Cardiac muscle cell (in vitro differentiated cells and primary cell): ENCODE measurements around the gene ZNF385C. TPM values are rescaled to one million over a fixed set of nuclear protein-coding genes. Genes with fewer than 3 reads are reported as not detected.

Source experiments
- DNase-seq, 2 donors: peaks; one replicate each; pipeline versions ENCODE4 v3.0.0 to v3.0.0-alpha.2; 2010 to 2017; ENCODE audit warnings: low read depth in 1 of 2, low spot score in 1 of 2
- H3K27ac ChIP-seq: fragments of 200-600 bp; sonication (generic); 2 replicates; pipeline ENCODE4 v1.5.1; 2016
- H3K27me3 ChIP-seq: fragments of 200-600 bp; sonication (generic); 2 replicates; pipeline ENCODE4 v1.6.0; 2016; ENCODE audit warnings: control low read depth
- H3K36me3 ChIP-seq: fragments of 200-600 bp; sonication (generic); 2 replicates; pipeline ENCODE4 v1.5.1; 2016; ENCODE audit warnings: control low read depth
- H3K4me1 ChIP-seq: fragments of 200-600 bp; sonication (generic); 2 replicates; pipeline ENCODE4 v1.8.1; 2017; ENCODE audit warnings: low read depth, mild to moderate bottlenecking, mixed run types
- H3K4me3 ChIP-seq: fragments of 200-600 bp; sonication (generic); 2 replicates; pipeline ENCODE4 v1.5.1; 2016; ENCODE audit warnings: mild to moderate bottlenecking
- H3K9me3 ChIP-seq: fragments of 200-600 bp; sonication (generic); 2 replicates; pipeline ENCODE4 v1.5.1; 2017; ENCODE audit warnings: low read depth, mild to moderate bottlenecking, control low read depth
- polyA plus RNA-seq: library from polyadenylated mRNA; unstranded; fragments of >200 nt; fragmentation: Nextera tagmentation; extraction: Ambion mirVana; gene quantifications from 2 replicates; pipeline ENCODE4 v1.2.1, GENCODE V29; 2016
- total RNA-seq: library from RNA; depleted of rRNA; stranded (reverse); fragments of >200 nt; gene quantifications from 2 replicates; pipeline ENCODE4 v1.2.3, GENCODE V29; 2016
- TF ChIP-seq, protein P1 (sequence below): IDR thresholded peaks from 2 replicates; pipeline ENCODE4 v1.5.1; 2012; ENCODE audit warnings: low read depth, mild to moderate bottlenecking, low read length

The ZNF385C gene
- total and polyA plus RNA-seq, 2 experiments from 2014 or later, result 2.1 to 3.0 TPM

DNA sequence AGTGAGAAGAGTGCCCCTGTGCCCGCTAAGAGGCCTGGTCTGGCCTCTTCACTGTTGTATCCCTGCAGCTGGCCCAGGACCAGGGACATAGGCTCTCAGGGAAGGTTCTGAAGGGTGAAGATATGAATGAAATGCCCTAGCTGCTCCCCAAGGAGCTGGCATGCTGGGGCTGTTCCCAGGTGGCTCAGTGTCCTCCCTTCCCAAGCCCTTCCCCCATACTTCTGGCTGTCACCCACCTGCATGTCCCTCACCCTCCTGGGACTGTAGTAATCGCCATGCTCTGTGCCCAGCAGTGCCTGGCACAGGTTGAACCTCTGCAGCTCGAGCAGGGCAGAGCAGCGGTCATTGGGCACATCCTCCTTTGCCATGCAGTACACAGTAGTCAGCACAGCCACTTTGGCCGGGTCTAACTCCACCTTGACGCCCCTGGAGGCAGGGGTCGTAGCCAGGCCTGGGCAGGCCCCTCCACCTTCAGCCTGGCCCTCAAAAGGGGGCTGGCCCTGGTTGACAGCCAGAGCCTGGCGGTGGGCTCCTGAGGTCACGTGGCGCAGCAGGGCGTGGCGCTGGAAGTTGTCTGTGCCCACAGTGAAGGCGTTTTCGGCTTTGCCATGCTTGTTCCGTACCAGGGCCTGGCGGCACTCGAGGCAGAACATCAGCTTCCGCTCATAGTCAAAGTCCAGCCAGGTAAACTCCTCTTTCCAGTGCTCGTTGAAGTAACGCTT, 55.5 kb downstream of the ZNF385C start:
- no peak overlapping the region for H3K4me3 ChIP-seq
- TF ChIP-seq, protein P1, sequence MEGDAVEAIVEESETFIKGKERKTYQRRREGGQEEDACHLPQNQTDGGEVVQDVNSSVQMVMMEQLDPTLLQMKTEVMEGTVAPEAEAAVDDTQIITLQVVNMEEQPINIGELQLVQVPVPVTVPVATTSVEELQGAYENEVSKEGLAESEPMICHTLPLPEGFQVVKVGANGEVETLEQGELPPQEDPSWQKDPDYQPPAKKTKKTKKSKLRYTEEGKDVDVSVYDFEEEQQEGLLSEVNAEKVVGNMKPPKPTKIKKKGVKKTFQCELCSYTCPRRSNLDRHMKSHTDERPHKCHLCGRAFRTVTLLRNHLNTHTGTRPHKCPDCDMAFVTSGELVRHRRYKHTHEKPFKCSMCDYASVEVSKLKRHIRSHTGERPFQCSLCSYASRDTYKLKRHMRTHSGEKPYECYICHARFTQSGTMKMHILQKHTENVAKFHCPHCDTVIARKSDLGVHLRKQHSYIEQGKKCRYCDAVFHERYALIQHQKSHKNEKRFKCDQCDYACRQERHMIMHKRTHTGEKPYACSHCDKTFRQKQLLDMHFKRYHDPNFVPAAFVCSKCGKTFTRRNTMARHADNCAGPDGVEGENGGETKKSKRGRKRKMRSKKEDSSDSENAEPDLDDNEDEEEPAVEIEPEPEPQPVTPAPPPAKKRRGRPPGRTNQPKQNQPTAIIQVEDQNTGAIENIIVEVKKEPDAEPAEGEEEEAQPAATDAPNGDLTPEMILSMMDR, result no peak
- no peaks in the 10 kb centered on the region for H3K9me3 ChIP-seq
- no peaks in the 10 kb centered on the region for H3K36me3 ChIP-seq
- DNase-seq, result no peak
- H3K27me3 ChIP-seq, result no peaks in the 10 kb centered on the region
- H3K4me1 ChIP-seq, result peaks cover 7% of the 10 kb centered on the region
- H3K27ac ChIP-seq, result no peak overlapping the region

DNA sequence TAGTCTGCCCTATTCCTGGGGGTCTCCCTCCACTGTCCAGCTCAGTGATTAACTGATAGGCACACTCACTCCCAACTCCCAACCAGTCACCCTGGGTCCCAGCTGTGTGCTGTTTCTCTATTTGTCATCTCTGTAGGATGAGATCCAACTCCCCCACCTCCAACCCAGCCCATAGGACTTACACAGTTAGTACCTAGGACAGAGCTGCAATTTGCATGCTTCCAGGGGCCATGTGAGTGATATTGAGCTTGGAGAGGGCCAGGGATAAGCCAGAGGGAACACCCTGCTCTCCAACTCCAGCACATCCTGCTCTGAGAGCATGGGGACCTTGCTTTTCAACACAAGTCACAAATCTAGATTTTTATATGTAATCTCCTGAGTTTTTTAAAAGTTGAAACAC, 56.7 kb downstream of the ZNF385C start:
- Histone ChIP-seq H3K36me3 (no peaks in the 10 kb centered on the region), H3K4me3 (no peak overlapping the region), H3K27me3 (no peaks in the 10 kb centered on the region), H3K27ac (no peak overlapping the region), H3K9me3 (no peaks in the 10 kb centered on the region), H3K4me1 (peaks cover 19% of the 10 kb centered on the region)
- TF ChIP-seq, protein P1, result no peak
- no peak for DNase-seq

DNA sequence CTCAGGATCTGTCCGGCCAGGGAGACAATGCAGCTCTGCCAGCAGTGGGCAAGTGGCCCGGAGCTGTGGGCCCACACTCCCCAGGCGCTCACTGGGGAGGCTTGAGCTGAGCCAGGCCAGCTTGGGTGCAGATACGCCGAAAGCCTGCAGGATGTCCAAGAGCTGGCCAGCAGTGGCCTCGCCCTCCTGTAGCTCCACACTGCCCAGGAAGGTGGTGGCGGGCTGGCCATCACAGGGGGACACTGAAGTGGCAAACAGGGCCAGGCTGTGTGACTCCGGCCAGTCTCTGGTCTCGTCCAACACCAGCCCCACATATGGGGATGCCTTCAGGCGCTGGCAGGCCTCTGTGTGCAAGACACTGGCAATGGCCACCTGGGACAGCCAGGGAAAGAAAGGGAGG, 57.5 kb downstream of the ZNF385C start:
- no peak for DNase-seq
- Histone ChIP-seq H3K27ac (no peak overlapping the region), H3K4me1 (peaks cover 21% of the 10 kb centered on the region), H3K4me3 (no peak overlapping the region), H3K27me3 (no peaks in the 10 kb centered on the region), H3K36me3 (no peaks in the 10 kb centered on the region), H3K9me3 (no peaks in the 10 kb centered on the region)
- TF ChIP-seq, protein P1, result no peak

DNA sequence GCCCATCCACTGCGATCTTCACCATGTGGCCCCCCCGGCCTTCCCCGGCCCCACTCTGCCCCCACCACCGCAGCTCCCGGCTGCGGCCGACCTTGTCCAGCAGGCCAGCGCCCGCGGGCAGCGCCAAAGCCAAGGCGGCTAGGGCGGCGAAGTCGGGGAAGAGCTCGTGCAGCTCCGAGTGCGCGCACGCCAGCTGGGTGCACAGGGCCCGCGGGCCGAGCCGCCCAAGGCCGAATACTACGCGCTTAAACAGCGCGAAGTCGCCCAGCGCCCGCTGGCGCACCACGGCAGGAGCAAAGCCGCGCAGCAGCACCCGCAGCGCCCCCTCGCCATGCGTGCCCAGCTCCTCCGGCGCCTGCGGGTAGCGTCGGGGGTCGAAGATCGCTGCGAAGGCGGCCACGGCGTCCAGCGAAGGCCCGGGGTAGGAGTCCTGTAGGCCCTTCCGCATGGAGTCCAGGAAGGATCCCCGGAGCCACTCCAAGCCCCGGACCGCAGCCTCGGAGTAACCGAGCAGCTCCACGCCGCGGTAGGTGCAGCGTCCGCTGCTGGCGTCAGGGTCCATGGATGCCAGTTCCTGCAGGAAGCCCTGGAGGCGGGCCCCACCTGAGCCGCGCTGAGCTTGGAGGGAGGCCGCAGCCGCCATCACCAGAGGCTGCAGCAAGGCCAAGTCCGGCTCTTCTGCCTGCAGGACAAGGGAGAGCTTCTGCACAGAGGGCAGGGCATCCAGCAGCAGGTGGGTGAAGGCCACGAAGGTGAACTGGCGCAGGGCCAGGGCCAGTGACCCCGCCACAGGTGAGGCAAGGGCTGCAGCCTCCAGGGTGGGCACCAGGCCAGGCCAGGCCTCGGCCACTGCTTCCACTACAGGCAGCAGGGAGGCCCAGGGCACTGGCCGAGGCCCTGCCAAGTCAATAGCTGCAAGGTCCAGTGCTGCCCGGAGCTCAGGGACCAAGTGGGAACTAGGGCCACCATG, 58.2 kb downstream of the ZNF385C start:
- TF ChIP-seq, protein P1, result no peak
- no peaks in the 10 kb centered on the region for H3K27me3 ChIP-seq
- H3K9me3 ChIP-seq, result no peaks in the 10 kb centered on the region
- no peaks in the 10 kb centered on the region for H3K36me3 ChIP-seq
- peaks cover 14% of the 10 kb centered on the region for H3K4me1 ChIP-seq
- DNase-seq, result peak in 1 of 2 donors; percentile 22
- H3K4me3 ChIP-seq, result no peak overlapping the region
- H3K27ac ChIP-seq, result no peak overlapping the region

DNA sequence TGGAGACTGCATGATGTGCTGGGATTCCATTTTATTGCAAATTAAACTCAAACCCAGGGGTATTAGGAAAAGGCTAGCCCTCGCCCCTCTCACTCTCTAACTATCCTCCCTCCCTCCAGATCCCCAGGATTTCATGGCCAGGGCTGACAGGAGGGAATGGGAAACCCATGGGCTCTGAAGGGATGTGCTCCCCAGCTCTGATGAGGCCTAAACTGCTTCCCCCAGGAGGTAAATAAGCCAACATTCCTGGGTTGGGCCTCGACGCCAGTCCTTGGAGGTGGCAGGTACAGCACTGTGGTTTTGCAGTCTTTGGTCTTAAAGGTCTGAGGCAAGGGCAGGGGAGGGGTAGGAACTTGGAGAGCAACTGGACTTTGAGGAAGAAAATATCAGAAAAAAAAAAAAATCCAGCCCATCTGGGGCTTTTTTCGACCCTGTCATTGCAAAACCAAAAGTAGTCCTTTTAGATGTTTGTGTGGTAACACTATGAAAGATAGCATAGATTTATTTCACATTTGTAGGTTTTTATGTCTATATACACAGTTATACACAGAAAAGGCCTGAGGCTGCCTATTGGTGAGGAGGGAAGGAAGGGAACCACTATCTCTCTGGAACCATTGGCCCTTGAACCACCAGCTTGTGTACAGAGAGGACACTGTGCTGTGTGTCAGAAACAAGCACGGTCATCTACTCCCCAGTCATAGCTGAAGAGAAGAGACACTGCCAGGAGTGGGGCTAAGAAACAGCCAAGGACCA, 59.9 kb downstream of the ZNF385C start:
- Histone ChIP-seq H3K27me3 (no peaks in the 10 kb centered on the region), H3K36me3 (no peaks in the 10 kb centered on the region), H3K4me3 (no peak overlapping the region), H3K27ac (peak overlapping the region; percentile 23), H3K4me1 (peaks cover 14% of the 10 kb centered on the region), H3K9me3 (no peaks in the 10 kb centered on the region)
- DNase-seq, result no peak
- TF ChIP-seq, protein P1, result no peak
